Upper lobe of left lung (tissue), 4 donors: ENCODE data around the gene APOA1.
A peak's percentile ranks its signal among the peaks of the same experiment; 100 is the strongest.

Experiments
- CTCF ChIP-seq, 6 experiments: fragments of 450-650 bp in 4 of 6; fragments of 200-600 bp in 2 of 6; sonication (generic) in 2 of 6; IDR thresholded peaks; one replicate each; pipeline ENCODE4 v1.5.1; 2016 to 2019; ENCODE audit warnings: antibody characterized with exemption in 6 of 6
- POLR2A ChIP-seq, 4 donors: fragments of 450-650 bp; IDR thresholded peaks; one replicate each; pipeline ENCODE4 v1.5.1; 2016 to 2017; ENCODE audit warnings: antibody characterized with exemption in 4 of 4, mild to moderate bottlenecking in 2 of 4
- POLR2AphosphoS5 ChIP-seq, 2 donors: sonication (generic); formaldehyde crosslinking; IDR thresholded peaks; one replicate each; pipeline ENCODE4 v1.5.1; 2017; ENCODE audit warnings: antibody characterized with exemption in 2 of 2

- TF ChIP-seq CTCF (IDR thresholded peaks at IDR 0.05) = no peak
- TF ChIP-seq POLR2AphosphoS5 (IDR thresholded peaks at IDR 0.05) = peak in 1 of 2 donors; percentile 19
- no peak for TF ChIP-seq POLR2A (IDR thresholded peaks at IDR 0.05)
These were observed 14.2 kb upstream of the APOA1 start for GRCh38 chr11:116851626-116852025.
